Peyer's patch (tissue), 4 donors: ENCODE data around the gene NOS3.

Source experiments
- POLR2A ChIP-seq, 2 donors: fragments of 450-650 bp; IDR thresholded peaks; one replicate each; pipeline ENCODE4 v1.5.1; 2017; ENCODE audit warnings: antibody characterized with exemption in 2 of 2, mild to moderate bottlenecking in 2 of 2, moderate library complexity in 2 of 2
- TF ChIP-seq, protein P1 (sequence below), 6 experiments: fragments of 450-650 bp in 4 of 6; fragments of 200-600 bp in 2 of 6; sonication (generic) in 1 of 6; IDR thresholded peaks; one replicate each; pipeline ENCODE4 v1.5.1; 2017 to 2019; ENCODE audit warnings: antibody characterized with exemption in 6 of 6, mild to moderate bottlenecking in 3 of 6, moderate library complexity in 1 of 6

GRCh38 chr7:150965273-150965830, 25.5 kb upstream of the NOS3 start:
- TF ChIP-seq, protein P1, sequence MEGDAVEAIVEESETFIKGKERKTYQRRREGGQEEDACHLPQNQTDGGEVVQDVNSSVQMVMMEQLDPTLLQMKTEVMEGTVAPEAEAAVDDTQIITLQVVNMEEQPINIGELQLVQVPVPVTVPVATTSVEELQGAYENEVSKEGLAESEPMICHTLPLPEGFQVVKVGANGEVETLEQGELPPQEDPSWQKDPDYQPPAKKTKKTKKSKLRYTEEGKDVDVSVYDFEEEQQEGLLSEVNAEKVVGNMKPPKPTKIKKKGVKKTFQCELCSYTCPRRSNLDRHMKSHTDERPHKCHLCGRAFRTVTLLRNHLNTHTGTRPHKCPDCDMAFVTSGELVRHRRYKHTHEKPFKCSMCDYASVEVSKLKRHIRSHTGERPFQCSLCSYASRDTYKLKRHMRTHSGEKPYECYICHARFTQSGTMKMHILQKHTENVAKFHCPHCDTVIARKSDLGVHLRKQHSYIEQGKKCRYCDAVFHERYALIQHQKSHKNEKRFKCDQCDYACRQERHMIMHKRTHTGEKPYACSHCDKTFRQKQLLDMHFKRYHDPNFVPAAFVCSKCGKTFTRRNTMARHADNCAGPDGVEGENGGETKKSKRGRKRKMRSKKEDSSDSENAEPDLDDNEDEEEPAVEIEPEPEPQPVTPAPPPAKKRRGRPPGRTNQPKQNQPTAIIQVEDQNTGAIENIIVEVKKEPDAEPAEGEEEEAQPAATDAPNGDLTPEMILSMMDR (IDR thresholded peaks at IDR 0.05): no peak
- no peak for TF ChIP-seq POLR2A (IDR thresholded peaks at IDR 0.05)
